Thoracic aorta (tissue), 2 donors: ENCODE measurements around the gene PWWP2A. TPM values are rescaled to one million over a fixed set of nuclear protein-coding genes. Genes with fewer than 3 reads are reported as not detected.

Source experiments
- ATAC-seq: fragments of 150-250 bp; one replicate; pipeline ENCODE4 v1.8.0; 2017; ENCODE audit warnings: low read depth; ENCODE audit not compliant: insufficient number of reproducible peaks, low FRiP score
- DNase-seq: peaks from one replicate; pipeline ENCODE4 v3.0.0-alpha.2; 2020; ENCODE audit warnings: low spot score
- H3K27ac ChIP-seq, 2 donors: fragments of 200-600 bp; sonication (generic); 1 replicate in 1 of 2; 2 replicates in 1 of 2; pipeline ENCODE4 v1.5.1; 2016; ENCODE audit warnings: mild to moderate bottlenecking in 2 of 2, moderate library complexity in 2 of 2
- H3K27me3 ChIP-seq: fragments of 200-600 bp; sonication (generic); replicated peaks from 2 replicates; pipeline ENCODE4 v1.6.0; 2016; ENCODE audit warnings: mild to moderate bottlenecking; ENCODE audit not compliant: insufficient read depth
- H3K36me3 ChIP-seq: fragments of 200-600 bp; sonication (generic); one replicate; pipeline ENCODE4 v1.5.1; 2016
- H3K4me1 ChIP-seq, 2 donors: fragments of 200-600 bp; sonication (generic); 1 replicate in 1 of 2; 2 replicates in 1 of 2; pipeline versions ENCODE4 v1.5.1 to v1.6.0; 2016; ENCODE audit warnings: low read depth in 2 of 2, mild to moderate bottlenecking in 1 of 2; ENCODE audit not compliant: control insufficient read depth in 1 of 2
- H3K4me3 ChIP-seq: fragments of 200-600 bp; sonication (generic); 2 replicates; pipeline ENCODE4 v1.5.1; 2016; ENCODE audit warnings: mild to moderate bottlenecking
- H3K9me3 ChIP-seq: fragments of 200-600 bp; sonication (generic); 2 replicates; pipeline ENCODE4 v1.5.1; 2016
- CTCF ChIP-seq: fragments of 200-600 bp; sonication (generic); IDR thresholded peaks from one replicate; pipeline ENCODE4 v1.5.1; 2019; ENCODE audit warnings: antibody characterized with exemption
- total RNA-seq, 2 donors: library from RNA; depleted of rRNA; stranded (reverse); fragments of >200 nt; gene quantifications; one replicate each; pipeline versions ENCODE4 v1.1.0 to v1.2.3, GENCODE V29; 2016

The PWWP2A gene
- total RNA-seq, 2 donors from 2014 or later: 41.7 to 46.2 TPM

GRCh38 chr5:160108124-160108523 is 11.1 kb downstream of the PWWP2A start:
- no peak for TF ChIP-seq CTCF
- no peak for ATAC-seq
- DNase-seq: no peak

GRCh38 chr5:160105686-160106360 is 13.4 kb downstream of the PWWP2A start:
- Histone ChIP-seq H3K4me3 (no peak overlapping the region), H3K27me3 (no peaks in the 10 kb centered on the region), H3K36me3 (peaks cover 4% of the 10 kb centered on the region), H3K9me3 (no peaks in the 10 kb centered on the region), H3K27ac (peak overlapping the region; percentile 17 to 42), H3K4me1 (peaks cover 17 to 28% of the 10 kb centered on the region in 2 donors)
- TF ChIP-seq CTCF: no peak
- no peak for ATAC-seq
- no peak for DNase-seq

More at GRCh38 chr5:160108124-160108523, 11.1 kb downstream of the PWWP2A start:
- no peaks in the 10 kb centered on the region for H3K27me3 ChIP-seq
- no peaks in the 10 kb centered on the region for H3K9me3 ChIP-seq
- H3K27ac ChIP-seq: no peak overlapping the region
- peaks cover 10 to 25% of the 10 kb centered on the region in 2 donors for H3K4me1 ChIP-seq
- no peak overlapping the region for H3K4me3 ChIP-seq
- H3K36me3 ChIP-seq: peaks cover 4% of the 10 kb centered on the region

DNA sequence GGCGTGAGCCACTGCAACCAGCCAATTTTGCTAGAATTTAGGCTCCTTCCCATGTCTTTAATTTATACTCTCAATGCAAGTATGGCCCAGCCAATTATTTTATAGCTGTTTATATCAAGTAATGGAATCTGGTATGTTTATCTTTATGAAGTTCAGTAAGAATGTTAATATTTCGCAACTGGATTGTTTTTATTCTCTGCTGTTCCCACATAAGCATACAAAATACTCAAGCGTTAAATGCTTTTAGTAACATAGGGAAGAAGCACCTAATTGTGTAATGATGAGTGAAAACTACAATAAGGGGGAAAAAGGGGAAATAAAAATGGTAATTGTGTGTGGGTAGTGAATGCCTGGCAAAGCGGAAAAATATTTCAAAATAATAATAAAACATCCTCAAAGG is 21.3 kb downstream of the PWWP2A start:
- H3K9me3 ChIP-seq: no peaks in the 10 kb centered on the region
- peaks cover 6% of the 10 kb centered on the region for H3K36me3 ChIP-seq
- no peaks in the 10 kb centered on the region for H3K27me3 ChIP-seq
- no peak overlapping the region for H3K4me3 ChIP-seq
- ATAC-seq (no peak), DNase-seq (no peak)
- H3K4me1 ChIP-seq: peaks cover 6 to 19% of the 10 kb centered on the region in 2 donors
- no peak overlapping the region for H3K27ac ChIP-seq
- TF ChIP-seq CTCF: no peak

GRCh38 chr5:160096178-160096577 is 23.1 kb downstream of the PWWP2A start:
- no peak for ATAC-seq

More at GRCh38 chr5:160096178-160096577, 23.1 kb downstream of the PWWP2A start:
- H3K4me1 ChIP-seq: peaks cover 0 to 17% of the 10 kb centered on the region in 2 donors
- DNase-seq: no peak
- no peaks in the 10 kb centered on the region for H3K9me3 ChIP-seq
- H3K36me3 ChIP-seq: peaks cover 14% of the 10 kb centered on the region
- TF ChIP-seq CTCF: no peak
- no peak overlapping the region for H3K27ac ChIP-seq
- no peaks in the 10 kb centered on the region for H3K27me3 ChIP-seq
- H3K4me3 ChIP-seq: no peak overlapping the region
